GM06990 (cell line): ENCODE measurements around the gene SALL1.

Source experiments
- DNase-seq: peaks from one replicate; pipeline ENCODE4 v3.0.0-alpha.2; 2011; ENCODE audit not compliant: insufficient read length; ENCODE audit errors: extremely low read depth
- H3K27me3 ChIP-seq: replicated peaks from 2 replicates; pipeline ENCODE4 v1.6.0; 2011; ENCODE audit warnings: low read length; ENCODE audit not compliant: control insufficient read depth, insufficient read depth
- H3K36me3 ChIP-seq: 2 replicates; pipeline ENCODE4 v1.5.1; 2011; ENCODE audit warnings: low read length; ENCODE audit not compliant: control insufficient read depth, insufficient read depth
- H3K4me3 ChIP-seq: replicated peaks from 2 replicates; pipeline ENCODE4 v1.5.1; 2011; ENCODE audit warnings: low read depth, mild to moderate bottlenecking, control low read depth, low read length
- TF ChIP-seq, protein P1 (sequence below): IDR thresholded peaks from 2 replicates; pipeline ENCODE4 v1.5.1; 2011; ENCODE audit warnings: low read length, control low read depth, mild to moderate bottlenecking, inconsistent platforms; ENCODE audit not compliant: insufficient read depth, poor library complexity, severe bottlenecking

The SALL1 gene

GRCh38 chr16:51095084-51095881 is 55.8 kb downstream of the SALL1 start:
- H3K4me3 ChIP-seq: no peak overlapping the region
- TF ChIP-seq, protein P1, sequence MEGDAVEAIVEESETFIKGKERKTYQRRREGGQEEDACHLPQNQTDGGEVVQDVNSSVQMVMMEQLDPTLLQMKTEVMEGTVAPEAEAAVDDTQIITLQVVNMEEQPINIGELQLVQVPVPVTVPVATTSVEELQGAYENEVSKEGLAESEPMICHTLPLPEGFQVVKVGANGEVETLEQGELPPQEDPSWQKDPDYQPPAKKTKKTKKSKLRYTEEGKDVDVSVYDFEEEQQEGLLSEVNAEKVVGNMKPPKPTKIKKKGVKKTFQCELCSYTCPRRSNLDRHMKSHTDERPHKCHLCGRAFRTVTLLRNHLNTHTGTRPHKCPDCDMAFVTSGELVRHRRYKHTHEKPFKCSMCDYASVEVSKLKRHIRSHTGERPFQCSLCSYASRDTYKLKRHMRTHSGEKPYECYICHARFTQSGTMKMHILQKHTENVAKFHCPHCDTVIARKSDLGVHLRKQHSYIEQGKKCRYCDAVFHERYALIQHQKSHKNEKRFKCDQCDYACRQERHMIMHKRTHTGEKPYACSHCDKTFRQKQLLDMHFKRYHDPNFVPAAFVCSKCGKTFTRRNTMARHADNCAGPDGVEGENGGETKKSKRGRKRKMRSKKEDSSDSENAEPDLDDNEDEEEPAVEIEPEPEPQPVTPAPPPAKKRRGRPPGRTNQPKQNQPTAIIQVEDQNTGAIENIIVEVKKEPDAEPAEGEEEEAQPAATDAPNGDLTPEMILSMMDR: no peak
- DNase-seq: no peak

GRCh38 chr16:51093726-51094280 is 57.3 kb downstream of the SALL1 start:
- no peaks in the 10 kb centered on the region for H3K36me3 ChIP-seq
- H3K27me3 ChIP-seq: no peaks in the 10 kb centered on the region; the same call in none of the 2 replicates
- no peak for DNase-seq
- no peak overlapping the region for H3K4me3 ChIP-seq
- TF ChIP-seq, protein P1: no peak

More at GRCh38 chr16:51095084-51095881, 55.8 kb downstream of the SALL1 start:
- Histone ChIP-seq H3K27me3 (no peaks in the 10 kb centered on the region), H3K36me3 (no peaks in the 10 kb centered on the region)
